K562 (cell line): ENCODE data around the gene ATP8A1. TPM values are rescaled to one million over a fixed set of nuclear protein-coding genes. Genes with fewer than 3 reads are reported as not detected.

ENCODE experiments used
- ATAC-seq: fragments of 200-7000 bp; cut with Tn5 transposase; 3 replicates; pipeline ENCODE4 v1.9.1; 2020; ENCODE audit warnings: moderate library complexity
- BruUV-seq: library from RNA; stranded (reverse); fragments of 400-500 nt; replicated peaks from 2 replicates; lab custom pipeline; 2021; lab: Mats Ljungman, UMichigan
- CTCF ChIA-PET: fragments of 300-600 bp; formaldehyde crosslinking; extraction: SDS; loops from one replicate; lab custom pipeline; 2021; ENCODE audit warnings: low intra/inter-chr PET ratio; lab: Yijun Ruan, JAX
- POLR2A ChIA-PET: fragments of 300-600, 350-650 bp; sonication (Branson Sonifier 250); formaldehyde crosslinking; extraction: SDS; loops from one replicate; lab custom pipeline; 2021; ENCODE audit warnings: antibody characterized with exemption, inconsistent platforms; lab: Yijun Ruan, JAX
- DNase-seq, 4 experiments: peaks; one replicate each; pipeline versions ENCODE4 v3.0.0 to v3.0.0-alpha.2; 2011 to 2018; ENCODE audit warnings: low spot score in 3 of 4, mixed read lengths in 3 of 4; ENCODE audit errors: extremely low read depth in 1 of 4
- FAIRE-seq: peaks from 2 replicates; lab custom pipeline; 2011; peaks lifted over from hg19 to GRCh38; lab: Jason Lieb, UNC
- H2AFZ ChIP-seq: 2 replicates; pipeline ENCODE4 v1.6.0; 2011; ENCODE audit warnings: low read depth, low read length, control low read depth, inconsistent platforms
- H3K27ac ChIP-seq: fragments of 200-600 bp; 3 replicates; pipeline ENCODE4 v1.8.0; 2011; ENCODE audit warnings: low read depth, mild to moderate bottlenecking, control low read depth, inconsistent platforms, low read length, moderate library complexity, mixed read lengths; ENCODE audit errors: extremely low read depth
- H3K27me3 ChIP-seq, 2 experiments: fragments of 300-600 bp in 1 of 2; 2 replicates in 1 of 2; 3 replicates in 1 of 2; pipeline versions ENCODE4 v1.6.0 to v1.8.0; 2011; ENCODE audit warnings: inconsistent platforms in 2 of 2, low read length in 2 of 2, mild to moderate bottlenecking in 1 of 2, mixed read lengths in 1 of 2, moderate library complexity in 1 of 2; ENCODE audit not compliant: control insufficient read depth in 2 of 2, insufficient read depth in 2 of 2
- H3K36me3 ChIP-seq: fragments of 300-600 bp; 3 replicates; pipeline ENCODE4 v1.8.0; 2011; ENCODE audit warnings: mild to moderate bottlenecking, low read length, inconsistent platforms; ENCODE audit not compliant: control insufficient read depth, insufficient read depth
- H3K4me1 ChIP-seq, 2 experiments: fragments of 200-600 bp in 1 of 2; replicated peaks in 1 of 2; 2 replicates in 1 of 2; 3 replicates in 1 of 2; pipeline versions ENCODE4 v1.5.1 to v1.8.0; 2011; ENCODE audit warnings: inconsistent platforms in 2 of 2, low read length in 2 of 2, mild to moderate bottlenecking in 1 of 2, mixed read lengths in 1 of 2, moderate library complexity in 1 of 2; ENCODE audit not compliant: control insufficient read depth in 2 of 2, insufficient read depth in 2 of 2
- H3K4me2 ChIP-seq: 2 replicates; pipeline ENCODE4 v1.6.1; 2011; ENCODE audit warnings: low read length, control low read depth, inconsistent platforms, mixed read lengths; ENCODE audit not compliant: insufficient read depth
- H3K4me3 ChIP-seq: fragments of 200-600 bp; sonication (generic), shearing (Covaris generic); 2 replicates; pipeline ENCODE4 v1.5.1; 2016; ENCODE audit warnings: control low read depth, inconsistent platforms
- H3K79me2 ChIP-seq: fragments of 200-600 bp; 3 replicates; pipeline ENCODE4 v1.8.0; 2011; ENCODE audit warnings: low read length, inconsistent platforms; ENCODE audit not compliant: control insufficient read depth, insufficient read depth
- H3K9ac ChIP-seq, 2 experiments: 2 replicates each; pipeline versions ENCODE4 v1.6.0 to v1.6.1; 2011; ENCODE audit warnings: low read depth in 2 of 2, low read length in 2 of 2, control low read depth in 1 of 2, inconsistent platforms in 1 of 2, mild to moderate bottlenecking in 1 of 2, mixed read lengths in 1 of 2; ENCODE audit not compliant: insufficient read depth in 1 of 2
- H3K9me1 ChIP-seq: one replicate; pipeline ENCODE4 v1.6.0; 2011; ENCODE audit warnings: inconsistent platforms, mild to moderate bottlenecking, low read length, moderate library complexity; ENCODE audit not compliant: control insufficient read depth, insufficient read depth
- H3K9me3 ChIP-seq: replicated peaks from 2 replicates; pipeline ENCODE4 v1.5.1; 2011; ENCODE audit warnings: low read depth, low read length, inconsistent platforms; ENCODE audit not compliant: control insufficient read depth, insufficient read depth
- H4K20me1 ChIP-seq: replicated peaks from 2 replicates; pipeline ENCODE4 v1.6.1; 2011; ENCODE audit warnings: low read length, inconsistent platforms, mixed read lengths; ENCODE audit not compliant: control insufficient read depth, insufficient read depth
- COPS2 ChIP-seq: fragments of 450-650 bp; conservative IDR thresholded peaks from 2 replicates; pipeline ENCODE4 v1.6.1; 2016; ENCODE audit warnings: mild to moderate bottlenecking, moderate library complexity
- DIDO1 ChIP-seq: fragments of 450-650 bp; IDR thresholded peaks from 2 replicates; pipeline ENCODE4 v1.6.1; 2016; ENCODE audit warnings: low read depth, missing biosample characterization, missing genetic modification characterization
- MXI1 ChIP-seq: IDR thresholded peaks from 2 replicates; pipeline ENCODE4 v1.6.1; 2011; ENCODE audit warnings: low read depth, mild to moderate bottlenecking, improper control_type of control experiment, low read length
- NEUROD1 ChIP-seq: fragments of 150-350 bp; IDR thresholded peaks from 2 replicates; pipeline ENCODE4 v1.6.1; 2014; ENCODE audit warnings: borderline replicate concordance, low read length, low read depth; ENCODE audit not compliant: partially characterized antibody
- RBBP5 ChIP-seq: fragments of 200-600 bp; sonication (generic); IDR thresholded peaks from 2 replicates; pipeline ENCODE4 v1.6.1; 2012; ENCODE audit warnings: borderline replicate concordance, mild to moderate bottlenecking, low read length, control low read depth, inconsistent platforms; ENCODE audit not compliant: insufficient read depth, poor library complexity, severe bottlenecking
- TCF7 ChIP-seq: sonication (generic); IDR thresholded peaks from 2 replicates; pipeline ENCODE4 v1.6.1; 2016; ENCODE audit warnings: antibody characterized with exemption, borderline replicate concordance
- ZNF263 ChIP-seq: sonication (generic); formaldehyde crosslinking; IDR thresholded peaks from 2 replicates; pipeline ENCODE4 v1.8.0; 2022; ENCODE audit warnings: mild to moderate bottlenecking, missing genetic modification reagents, borderline replicate concordance
- WGBS: fragments of 100-300 bp; shearing (Covaris generic); methylation state at CpG from one replicate; pipeline ENCODE4 v1.1.6; 2016; ENCODE audit warnings: low coverage, mixed read lengths; ENCODE audit not compliant: insufficient coverage; ENCODE audit errors: missing lambda C conversion rate; 5-methylcytosine and 5-hydroxymethylcytosine counted together
- in situ Hi-C: fragments of 300-500 bp; cut with MboI; formaldehyde crosslinking; loops from 4 replicates; pipeline ENCODE4 v1.15.0; 2018; ENCODE audit warnings: inconsistent platforms, mixed read lengths
- intact Hi-C: fragments of 100-400 bp; cut with micrococcal nuclease; formaldehyde crosslinking; loops from 2 replicates; pipeline ENCODE4 v1.14.2; 2022
- polyA plus RNA-seq, 8 experiments: library from polyadenylated mRNA; depleted of rRNA in 4 of 8; stranded (reverse) in 5 of 8; unstranded in 3 of 8; fragments of >200 nt; fragmentation: Nextera tagmentation in 2 of 8; fragmentation: Illumina TruSeq in 1 of 8; extraction: Ambion mirVana in 2 of 8; extraction: Trizol in 1 of 8; gene quantifications; 2 replicates each; pipeline versions ENCODE4 v1.2.1 to v1.2.3, GENCODE V29; 2011 to 2014; ENCODE audit warnings: inconsistent platforms in 1 of 8, missing spikeins in 1 of 8
- total RNA-seq, 7 experiments: library from RNA; depleted of rRNA in 6 of 7; stranded (reverse); fragments of >200 nt in 6 of 7; fragmentation: Illumina TruSeq in 2 of 7; extraction: Trizol in 2 of 7; gene quantifications; 2 replicates each; pipeline versions ENCODE4 v1.2.1 to v1.2.3, GENCODE V29; 2011 to 2021; ENCODE audit warnings: low replicate concordance in 1 of 7

The ATP8A1 gene
- total and polyA plus RNA-seq, 9 of the 15 experiments (the other 6 are each of a cell fraction or from before 2014, with no cell fraction given): 0.05 to 0.29 (median 0.07) TPM; not detected in 2

GRCh38 chr4:42385516-42385915 is 271.4 kb downstream of the ATP8A1 start:
- POLR2A ChIA-PET: no interaction called here
- BruUV-seq: no TSS peak
- intact Hi-C loops (no loop called here), in situ Hi-C loops (no loop called here)
- Histone ChIP-seq H3K27me3 (no peaks in the 10 kb centered on the region), H3K9me3 (no peaks in the 10 kb centered on the region), H3K9me1 (no peaks in the 10 kb centered on the region), H2AFZ (no peak overlapping the region), H3K36me3 (no peaks in the 10 kb centered on the region), H3K4me3 (no peak overlapping the region), H4K20me1 (no peaks in the 10 kb centered on the region), H3K4me1 (no peaks in the 10 kb centered on the region), H3K9ac (no peak overlapping the region), H3K27ac (no peak overlapping the region), H3K79me2 (no peaks in the 10 kb centered on the region), H3K4me2 (no peak overlapping the region)
- no peak for DNase-seq
- 20% methylated on average over 1 of the region's 1 CpG for WGBS
- CTCF ChIA-PET: no interaction called here
- no peak for TF ChIP-seq RBBP5
- TF ChIP-seq NEUROD1: no peak
- TF ChIP-seq ZNF263 (CRISPR knock-in tag): no peak
- no peak for TF ChIP-seq MXI1
- ATAC-seq: no peak
- FAIRE-seq: no peak

- H3K36me3 ChIP-seq: no peaks in the 10 kb centered on the region
- no peak overlapping the region for H3K27ac ChIP-seq
- intact Hi-C loops (no loop called here), in situ Hi-C loops (no loop called here)
- H4K20me1 ChIP-seq: no peaks in the 10 kb centered on the region
- H3K4me1 ChIP-seq: no peaks in the 10 kb centered on the region
- no peak overlapping the region for H3K4me2 ChIP-seq
- H3K27me3 ChIP-seq: no peaks in the 10 kb centered on the region
- H2AFZ ChIP-seq: no peak overlapping the region
- no peak for TF ChIP-seq TCF7
- TF ChIP-seq COPS2: no peak
- no peak for TF ChIP-seq DIDO1 (tag)
- CTCF ChIA-PET: no interaction called here
- H3K79me2 ChIP-seq: no peaks in the 10 kb centered on the region
- POLR2A ChIA-PET: no interaction called here
- BruUV-seq: no TSS peak
- 0% methylated on average over 2 of the region's 2 CpGs for WGBS
- no peak for ATAC-seq
- FAIRE-seq: no peak
- H3K4me3 ChIP-seq: no peak overlapping the region
- H3K9me3 ChIP-seq: no peaks in the 10 kb centered on the region
- no peaks in the 10 kb centered on the region for H3K9me1 ChIP-seq
- no peak for DNase-seq
- no peak overlapping the region for H3K9ac ChIP-seq
These were observed 275.2 kb downstream of the ATP8A1 start for GRCh38 chr4:42381666-42382065.
